Mesenchymal stem cell (in vitro differentiated cells and primary cell): ENCODE results near the gene CERK.

Source experiments
- DNase-seq: peaks from one replicate; pipeline ENCODE4 v3.0.0-alpha.2; 2013
- H2AFZ ChIP-seq: one replicate; pipeline ENCODE4 v1.6.1; 2013; ENCODE audit warnings: low read depth, mild to moderate bottlenecking, control low read depth, inconsistent platforms, low read length, moderate library complexity
- H2AK5ac ChIP-seq: 2 replicates; pipeline ENCODE4 v1.6.1; 2013; ENCODE audit warnings: low read length, moderate library complexity, mild to moderate bottlenecking, inconsistent platforms; ENCODE audit not compliant: severe bottlenecking
- H2BK120ac ChIP-seq: one replicate; pipeline ENCODE4 v1.6.1; 2013; ENCODE audit warnings: low read depth, mild to moderate bottlenecking, inconsistent platforms, low read length, moderate library complexity
- H2BK12ac ChIP-seq, 2 experiments: one replicate each; pipeline ENCODE4 v1.6.1; 2013; ENCODE audit warnings: inconsistent platforms in 2 of 2, low read length in 2 of 2, mild to moderate bottlenecking in 2 of 2, moderate library complexity in 2 of 2, control low read depth in 1 of 2
- H2BK15ac ChIP-seq: one replicate; pipeline ENCODE4 v1.6.1; 2013; ENCODE audit warnings: mild to moderate bottlenecking, low read depth, inconsistent platforms; ENCODE audit not compliant: poor library complexity, severe bottlenecking
- H2BK5ac ChIP-seq: 2 replicates; pipeline ENCODE4 v1.6.1; 2013; ENCODE audit warnings: low read depth, mild to moderate bottlenecking, low read length, control low read depth, inconsistent platforms; ENCODE audit not compliant: poor library complexity, severe bottlenecking
- H3K14ac ChIP-seq, 2 experiments: one replicate each; pipeline ENCODE4 v1.6.1; 2013; ENCODE audit warnings: inconsistent platforms in 2 of 2, low read length in 2 of 2, control low read depth in 1 of 2, mild to moderate bottlenecking in 1 of 2, moderate library complexity in 1 of 2
- H3K18ac ChIP-seq, 2 experiments: one replicate each; pipeline ENCODE4 v1.6.1; 2013; ENCODE audit warnings: inconsistent platforms in 2 of 2, low read length in 2 of 2, control low read depth in 1 of 2, low read depth in 1 of 2, mild to moderate bottlenecking in 1 of 2
- H3K23ac ChIP-seq, 2 experiments: one replicate each; pipeline ENCODE4 v1.6.1; 2013; ENCODE audit warnings: inconsistent platforms in 2 of 2, low read length in 2 of 2, mild to moderate bottlenecking in 2 of 2, moderate library complexity in 2 of 2, control low read depth in 1 of 2
- H3K27ac ChIP-seq: 2 replicates; pipeline ENCODE4 v1.5.1; 2013; ENCODE audit warnings: mild to moderate bottlenecking, moderate library complexity, low read length, control low read depth, inconsistent platforms; ENCODE audit not compliant: poor library complexity, severe bottlenecking
- H3K27me3 ChIP-seq, 2 experiments: 2 replicates each; pipeline versions ENCODE4 v1.6.1 to v1.7.0; 2013; ENCODE audit warnings: low read length in 2 of 2, mild to moderate bottlenecking in 2 of 2, moderate library complexity in 2 of 2, control low read depth in 1 of 2, inconsistent platforms in 1 of 2; ENCODE audit not compliant: control insufficient read depth in 1 of 2, insufficient read depth in 1 of 2
- H3K36me3 ChIP-seq, 2 experiments: 2 replicates each; pipeline versions ENCODE4 v1.6.1 to v1.7.0; 2013; ENCODE audit warnings: low read length in 2 of 2, control low read depth in 1 of 2, inconsistent platforms in 1 of 2, low read depth in 1 of 2, mild to moderate bottlenecking in 1 of 2; ENCODE audit not compliant: insufficient read depth in 2 of 2, control insufficient read depth in 1 of 2
- H3K4ac ChIP-seq, 2 experiments: one replicate each; pipeline ENCODE4 v1.6.1; 2013; ENCODE audit warnings: inconsistent platforms in 2 of 2, low read length in 2 of 2, mild to moderate bottlenecking in 2 of 2, moderate library complexity in 2 of 2, control low read depth in 1 of 2, low read depth in 1 of 2
- H3K4me1 ChIP-seq: 2 replicates; pipeline ENCODE4 v1.6.1; 2013; ENCODE audit warnings: low read depth, low read length, control low read depth; ENCODE audit not compliant: control insufficient read depth, insufficient read depth
- H3K4me2 ChIP-seq: 2 replicates; pipeline ENCODE4 v1.6.1; 2013; ENCODE audit warnings: low read length, mild to moderate bottlenecking, inconsistent platforms; ENCODE audit not compliant: poor library complexity, severe bottlenecking
- H3K4me3 ChIP-seq, 2 experiments: 2 replicates each; pipeline versions ENCODE4 v1.5.1 to v1.7.0; 2013; ENCODE audit warnings: low read length in 2 of 2, mild to moderate bottlenecking in 2 of 2, control low read depth in 1 of 2, low read depth in 1 of 2; ENCODE audit not compliant: insufficient read depth in 1 of 2
- H3K79me1 ChIP-seq: replicated peaks from 2 replicates; pipeline ENCODE4 v1.6.1; 2013; ENCODE audit warnings: mild to moderate bottlenecking, control low read depth, low read length, inconsistent platforms; ENCODE audit not compliant: poor library complexity, severe bottlenecking
- H3K9ac ChIP-seq: 2 replicates; pipeline ENCODE4 v1.7.0; 2013; ENCODE audit warnings: mild to moderate bottlenecking, low read length, moderate library complexity
- H3K9me3 ChIP-seq: 2 replicates; pipeline ENCODE4 v1.7.0; 2013; ENCODE audit warnings: mild to moderate bottlenecking, low read length; ENCODE audit not compliant: control insufficient read depth
- H4K8ac ChIP-seq: one replicate; pipeline ENCODE4 v1.6.1; 2013; ENCODE audit warnings: inconsistent platforms, mild to moderate bottlenecking, low read length, moderate library complexity
- H4K91ac ChIP-seq: one replicate; pipeline ENCODE4 v1.6.1; 2013; ENCODE audit warnings: mild to moderate bottlenecking, low read length, inconsistent platforms
- WGBS: methylation state at CpG from one replicate; pipeline ENCODE4 v1.1.7; 2013; ENCODE audit warnings: mixed read lengths; 5-methylcytosine and 5-hydroxymethylcytosine counted together

CERK gene

GRCh38 chr22:46656856-46657654 is 81.0 kb downstream of the CERK start:
- no peak overlapping the region for H2AFZ ChIP-seq
- no peak overlapping the region for H2BK5ac ChIP-seq
- no peak overlapping the region for H2AK5ac ChIP-seq
- no peaks in the 10 kb centered on the region for H3K27me3 ChIP-seq
- no peak overlapping the region for H2BK120ac ChIP-seq
- no peak overlapping the region for H2BK15ac ChIP-seq
- H4K91ac ChIP-seq = no peak overlapping the region
- no peak overlapping the region for H4K8ac ChIP-seq
- H3K9ac ChIP-seq = no peak overlapping the region
- no peak overlapping the region for H3K23ac ChIP-seq
- peaks cover 26% of the 10 kb centered on the region for H3K4me1 ChIP-seq
- no peak overlapping the region for H3K14ac ChIP-seq
- peaks cover 28% of the 10 kb centered on the region for H3K79me1 ChIP-seq
- no peak overlapping the region for H3K4ac ChIP-seq
- no peak overlapping the region for H3K4me3 ChIP-seq
- no peak overlapping the region for H3K4me2 ChIP-seq
- no peak overlapping the region for H3K27ac ChIP-seq
- DNase-seq = no peak
- no peak overlapping the region for H2BK12ac ChIP-seq
- peaks cover 3 to 34% of the 10 kb centered on the region in 2 experiments for H3K36me3 ChIP-seq
- WGBS = 86% methylated on average over 13 of the region's 15 CpGs
- H3K9me3 ChIP-seq = no peaks in the 10 kb centered on the region
- H3K18ac ChIP-seq = no peak overlapping the region

- no peaks in the 10 kb centered on the region for H3K27me3 ChIP-seq
- H3K4me3 ChIP-seq = no peak overlapping the region
- peaks cover 3 to 30% of the 10 kb centered on the region in 2 experiments for H3K36me3 ChIP-seq
- H3K23ac ChIP-seq = no peak overlapping the region
- H3K9ac ChIP-seq = no peak overlapping the region
- H3K79me1 ChIP-seq = peaks cover 28% of the 10 kb centered on the region
- no peak for DNase-seq
- no peak overlapping the region for H2BK120ac ChIP-seq
- H4K8ac ChIP-seq = no peak overlapping the region
- 91% methylated on average over 26 of the region's 26 CpGs for WGBS
- no peak overlapping the region for H3K27ac ChIP-seq
- H2AK5ac ChIP-seq = no peak overlapping the region
- H3K4me2 ChIP-seq = no peak overlapping the region
- no peak overlapping the region for H2BK5ac ChIP-seq
- H3K4ac ChIP-seq = no peak overlapping the region
- H3K4me1 ChIP-seq = peaks cover 24% of the 10 kb centered on the region
- no peak overlapping the region for H2AFZ ChIP-seq
- H3K9me3 ChIP-seq = no peaks in the 10 kb centered on the region
- no peak overlapping the region for H2BK12ac ChIP-seq
- H2BK15ac ChIP-seq = no peak overlapping the region
- no peak overlapping the region for H3K18ac ChIP-seq
- H4K91ac ChIP-seq = no peak overlapping the region
- H3K14ac ChIP-seq = no peak overlapping the region
These were observed 82.0 kb downstream of the CERK start for GRCh38 chr22:46655861-46656608.

GRCh38 chr22:46654927-46655595 is 83.0 kb downstream of the CERK start:
- Histone ChIP-seq H3K9ac (no peak overlapping the region), H3K9me3 (no peaks in the 10 kb centered on the region), H3K23ac (no peak overlapping the region), H2BK5ac (no peak overlapping the region), H2BK15ac (no peak overlapping the region), H4K91ac (no peak overlapping the region), H3K4me3 (no peak overlapping the region), H3K27me3 (no peaks in the 10 kb centered on the region), H3K36me3 (peaks cover 0 to 27% of the 10 kb centered on the region in 2 experiments), H2BK12ac (no peak overlapping the region), H2AK5ac (no peak overlapping the region), H3K14ac (no peak overlapping the region), H3K79me1 (peaks cover 28% of the 10 kb centered on the region), H3K4me2 (no peak overlapping the region), H2AFZ (no peak overlapping the region), H4K8ac (no peak overlapping the region), H2BK120ac (no peak overlapping the region), H3K18ac (no peak overlapping the region), H3K27ac (no peak overlapping the region), H3K4me1 (peaks cover 27% of the 10 kb centered on the region), H3K4ac (no peak overlapping the region)
- 92% methylated on average over 14 of the region's 14 CpGs for WGBS
- DNase-seq = no peak

- peaks cover 28% of the 10 kb centered on the region for H3K79me1 ChIP-seq
- H3K4me2 ChIP-seq = no peak overlapping the region
- no peak for DNase-seq
- no peak overlapping the region for H4K8ac ChIP-seq
- H2BK15ac ChIP-seq = no peak overlapping the region
- H3K9ac ChIP-seq = no peak overlapping the region
- no peaks in the 10 kb centered on the region for H3K27me3 ChIP-seq
- no peak overlapping the region for H3K27ac ChIP-seq
- no peak overlapping the region for H2BK120ac ChIP-seq
- no peak overlapping the region for H3K18ac ChIP-seq
- H3K14ac ChIP-seq = no peak overlapping the region
- WGBS = 94% methylated on average over 16 of the region's 17 CpGs
- no peak overlapping the region for H3K4me3 ChIP-seq
- H3K9me3 ChIP-seq = no peaks in the 10 kb centered on the region
- no peak overlapping the region for H2BK5ac ChIP-seq
- peaks cover 27% of the 10 kb centered on the region for H3K4me1 ChIP-seq
- no peak overlapping the region for H3K4ac ChIP-seq
- no peak overlapping the region for H2AFZ ChIP-seq
- no peak overlapping the region for H2AK5ac ChIP-seq
- H2BK12ac ChIP-seq = no peak overlapping the region
- H3K23ac ChIP-seq = no peak overlapping the region
- H3K36me3 ChIP-seq = peaks cover 0 to 21% of the 10 kb centered on the region in 2 experiments
- H4K91ac ChIP-seq = no peak overlapping the region
These were observed 83.6 kb downstream of the CERK start for GRCh38 chr22:46654426-46654825.
